Spleen (tissue), 11 donors: Measurements from ENCODE around the gene PLEKHA5. TPM values are rescaled to one million over a fixed set of nuclear protein-coding genes. Genes with fewer than 3 reads are reported as not detected.
A peak's percentile ranks its signal among the peaks of the same experiment; 100 is the strongest.

Experiments
- DNase-seq: peaks from one replicate; pipeline ENCODE4 v3.0.0-alpha.2; 2020
- H3K27ac ChIP-seq, 8 donors: fragments of 200-600 bp; sonication (generic) in 7 of 8; 1 replicate in 4 of 8; 2 replicates in 4 of 8; pipeline versions ENCODE4 v1.5.0 to v1.8.0; 2016 to 2021; ENCODE audit warnings: inconsistent platforms in 4 of 8, mild to moderate bottlenecking in 4 of 8, moderate library complexity in 1 of 8
- H3K27me3 ChIP-seq, 7 donors: fragments of 200-600 bp; sonication (generic) in 6 of 7; replicated peaks in 1 of 7; 1 replicate in 4 of 7; 2 replicates in 3 of 7; pipeline versions ENCODE4 v1.5.0 to v1.8.0; 2016 to 2021; ENCODE audit warnings: inconsistent platforms in 3 of 7, mild to moderate bottlenecking in 1 of 7
- H3K36me3 ChIP-seq, 6 donors: fragments of 200-600 bp; sonication (generic) in 5 of 6; 1 replicate in 4 of 6; 2 replicates in 2 of 6; pipeline versions ENCODE4 v1.5.0 to v1.8.0; 2016 to 2021; ENCODE audit warnings: inconsistent platforms in 2 of 6
- H3K4me1 ChIP-seq, 6 donors: fragments of 200-600 bp; sonication (generic) in 5 of 6; 1 replicate in 3 of 6; 2 replicates in 3 of 6; pipeline versions ENCODE4 v1.5.0 to v1.8.0; 2016 to 2021; ENCODE audit warnings: inconsistent platforms in 3 of 6
- H3K4me3 ChIP-seq, 8 donors: fragments of 200-600 bp; sonication (generic) in 7 of 8; 1 replicate in 4 of 8; 2 replicates in 4 of 8; pipeline versions ENCODE4 v1.5.0 to v1.8.0; 2016 to 2021; ENCODE audit warnings: inconsistent platforms in 4 of 8, mild to moderate bottlenecking in 4 of 8, moderate library complexity in 2 of 8
- H3K9me3 ChIP-seq, 8 donors: fragments of 200-600 bp; sonication (generic) in 7 of 8; 1 replicate in 4 of 8; 2 replicates in 4 of 8; pipeline versions ENCODE4 v1.5.0 to v1.8.0; 2016 to 2021; ENCODE audit warnings: inconsistent platforms in 4 of 8
- CTCF ChIP-seq, 11 experiments: fragments of 200-600 bp in 7 of 11; fragments of 450-650 bp in 4 of 11; sonication (generic) in 4 of 11; IDR thresholded peaks in 8 of 11; conservative IDR thresholded peaks in 3 of 11; 1 replicate in 7 of 11; 2 replicates in 4 of 11; pipeline versions ENCODE4 v1.4.0 to v1.8.0; 2016 to 2021; ENCODE audit warnings: antibody characterized with exemption in 11 of 11, inconsistent platforms in 4 of 11, mild to moderate bottlenecking in 1 of 11
- POLR2A ChIP-seq, 3 donors: fragments of 450-650 bp; IDR thresholded peaks; one replicate each; pipeline ENCODE4 v1.5.1; 2017; ENCODE audit warnings: antibody characterized with exemption in 3 of 3, mild to moderate bottlenecking in 1 of 3
- POLR2AphosphoS5 ChIP-seq, 3 donors: sonication (generic); formaldehyde crosslinking; IDR thresholded peaks; one replicate each; pipeline ENCODE4 v1.5.1; 2017; ENCODE audit warnings: antibody characterized with exemption in 3 of 3
- WGBS, 5 donors: extraction: QIAGEN DNeasy Blood & Tissue Kit in 3 of 5; methylation state at CpG; one replicate each; pipeline versions ENCODE4 v1.1.5 to v1.1.7; 2013 to 2018; 5-methylcytosine and 5-hydroxymethylcytosine counted together
- intact Hi-C: fragments of 100-400 bp; cut with DNase I; formaldehyde crosslinking; loops from one replicate; pipeline ENCODE4 v1.15.0; 2023; ENCODE audit warnings: low total_unique reads
- polyA plus RNA-seq, 3 donors: library from polyadenylated mRNA; stranded (reverse); fragments of 200-250 nt; gene quantifications; one replicate each; pipeline ENCODE4 v1.2.1, GENCODE V29; 2013
- total RNA-seq, 7 donors: library from RNA; depleted of rRNA in 3 of 7; stranded (reverse); fragments of >200 nt in 3 of 7; fragmentation: NEBNext Ultra II Directional in 4 of 7; extraction: Animal tissue kit (Norgen Biotek cat#: 25700) in 4 of 7; gene quantifications; one replicate each; pipeline versions ENCODE4 v1.1.0 to v1.2.1, GENCODE V29; 2016 to 2021
- donor health status: healthy with polysubstance abuse.
- donor health status: DM: no; HTN: no; CAD: no; lungs with moderate emphysema.
- donor health status: DM: no; HTN: no; CAD: no.
- donor health status: Bipolar disorder and iron deficiency.
- donor health status: healthy.
- donor health status: DM: no; HTN: no; CAD: no.
- donor health status: DM: yes; HTN: yes; CAD: no.

PLEKHA5 gene
- total and polyA plus RNA-seq, 10 donors: 1.3 to 13.6 (median 6.5) TPM

- intact Hi-C loops: no loop called here
- no peak overlapping the region for H3K27ac ChIP-seq
- DNase-seq: peak; percentile 17
- H3K4me3 ChIP-seq: no peak overlapping the region
- TF ChIP-seq CTCF (IDR thresholded peaks at IDR 0.05 in 8 of 11, conservative IDR thresholded peaks at IDR 0.05 in 3 of 11) (no peak), POLR2AphosphoS5 (IDR thresholded peaks at IDR 0.05) (no peak), POLR2A (IDR thresholded peaks at IDR 0.05) (no peak)
- no peaks in the 10 kb centered on the region for H3K36me3 ChIP-seq
- H3K4me1 ChIP-seq: no peaks in the 10 kb centered on the region
- H3K9me3 ChIP-seq: peaks cover 0 to 4% (median 0%) of the 10 kb centered on the region in 8 donors
- H3K27me3 ChIP-seq: no peaks in the 10 kb centered on the region
- WGBS, 5 donors: 77 to 91% (median 87%) methylated on average over 3 to 6 of the region's 6 CpGs
Measured at GRCh38 chr12:19402211-19402610, 272.7 kb downstream of the PLEKHA5 start.

- intact Hi-C loops: no loop called here
- peak; percentile 37 for DNase-seq
- no peak overlapping the region for H3K4me3 ChIP-seq
- no peaks in the 10 kb centered on the region for H3K27me3 ChIP-seq
- no peaks in the 10 kb centered on the region for H3K4me1 ChIP-seq
- 77 to 88% (median 84%) methylated on average over 2 to 4 of the region's 4 CpGs for WGBS, 5 donors
- H3K9me3 ChIP-seq: peaks cover 0 to 4% (median 0%) of the 10 kb centered on the region in 8 donors
- no peak overlapping the region for H3K27ac ChIP-seq
- H3K36me3 ChIP-seq: no peaks in the 10 kb centered on the region
- no peak for TF ChIP-seq POLR2AphosphoS5 (IDR thresholded peaks at IDR 0.05)
- TF ChIP-seq CTCF (IDR thresholded peaks at IDR 0.05 in 8 of 11, conservative IDR thresholded peaks at IDR 0.05 in 3 of 11): no peak
- TF ChIP-seq POLR2A (IDR thresholded peaks at IDR 0.05): no peak
Measured at GRCh38 chr12:19402743-19403431, 273.4 kb downstream of the PLEKHA5 start.

GRCh38 chr12:19404242-19404880 lies 274.8 kb downstream of the PLEKHA5 start:
- no peaks in the 10 kb centered on the region for H3K4me1 ChIP-seq
- DNase-seq: peak; percentile 73
- peak overlapping the region in 3 of 8 donors; percentile 28 to 30 (median 28) for H3K27ac ChIP-seq

More at GRCh38 chr12:19404242-19404880, 274.8 kb downstream of the PLEKHA5 start:
- Histone ChIP-seq H3K36me3 (no peaks in the 10 kb centered on the region), H3K27me3 (no peaks in the 10 kb centered on the region), H3K9me3 (peaks cover 0 to 4% (median 0%) of the 10 kb centered on the region in 8 donors), H3K4me3 (no peak overlapping the region)
- TF ChIP-seq POLR2A (IDR thresholded peaks at IDR 0.05): no peak
- no peak for TF ChIP-seq CTCF (IDR thresholded peaks at IDR 0.05 in 8 of 11, conservative IDR thresholded peaks at IDR 0.05 in 3 of 11)
- no peak for TF ChIP-seq POLR2AphosphoS5 (IDR thresholded peaks at IDR 0.05)
- intact Hi-C loops: no loop called here
- WGBS, 5 donors: 79 to 90% (median 84%) methylated on average over 16 of the region's 16 CpGs
